Renal pelvis (tissue), 4 donors: ENCODE data around the gene XPO6. TPM values are rescaled to one million over a fixed set of nuclear protein-coding genes. Genes with fewer than 3 reads are reported as not detected.
"Not testable (repeated sequence)": the region's sequence is repeated elsewhere in the genome, so short reads cannot be mapped to it uniquely, and the experiment has no call there.

Experiments
- DNase-seq: peaks from one replicate; pipeline ENCODE4 v3.0.0-alpha.2; 2013
- polyA plus RNA-seq, 3 donors: library from polyadenylated mRNA; unstranded; fragments of 120-200 nt; gene quantifications; one replicate each; pipeline ENCODE4 v1.2.1, GENCODE V29; 2013; ENCODE audit not compliant: insufficient read length in 3 of 3

Gene XPO6
- polyA plus RNA-seq, 3 donors: 79.8 to 103 (median 98.9) TPM

DNA sequence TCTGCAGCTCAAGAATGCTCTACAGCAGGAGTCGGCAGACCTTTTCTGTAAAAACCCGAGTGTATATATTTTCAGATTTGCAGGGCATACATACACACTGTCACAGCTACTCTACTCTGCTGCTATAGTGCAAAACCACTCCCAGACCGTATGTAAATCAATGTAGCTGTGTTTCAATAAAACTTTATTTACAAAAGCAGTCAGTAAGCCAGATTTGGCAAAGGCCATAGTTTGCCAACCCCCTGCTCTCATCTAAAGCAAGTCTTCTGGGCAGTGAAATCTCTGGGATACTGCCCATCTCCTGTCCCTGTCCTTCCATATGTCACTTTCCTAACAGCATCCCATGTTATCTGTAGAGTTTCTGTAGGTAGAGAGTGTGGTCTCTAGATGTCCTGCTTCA, 91.0 kb downstream of the XPO6 start:
- no peak for DNase-seq

DNA sequence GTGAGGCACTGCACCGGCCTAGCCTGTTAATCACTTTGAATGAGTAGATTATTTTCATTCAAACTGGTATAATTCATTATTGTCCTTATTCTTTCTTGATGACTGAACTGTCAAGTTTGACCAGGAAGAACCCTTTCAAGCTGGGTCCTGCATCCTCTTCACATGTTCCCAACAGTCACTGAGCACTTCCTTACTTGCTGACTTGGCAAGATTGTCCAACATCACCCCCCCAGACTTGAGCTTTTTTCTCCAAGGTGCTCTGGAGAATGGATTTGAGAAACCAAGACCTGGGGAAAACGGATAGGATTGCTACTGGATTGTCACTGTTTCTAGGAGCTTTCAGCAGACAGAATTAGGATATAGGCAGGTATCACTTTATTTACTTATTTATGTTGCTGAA, 93.1 kb downstream of the XPO6 start:
- DNase-seq: no peak

DNA sequence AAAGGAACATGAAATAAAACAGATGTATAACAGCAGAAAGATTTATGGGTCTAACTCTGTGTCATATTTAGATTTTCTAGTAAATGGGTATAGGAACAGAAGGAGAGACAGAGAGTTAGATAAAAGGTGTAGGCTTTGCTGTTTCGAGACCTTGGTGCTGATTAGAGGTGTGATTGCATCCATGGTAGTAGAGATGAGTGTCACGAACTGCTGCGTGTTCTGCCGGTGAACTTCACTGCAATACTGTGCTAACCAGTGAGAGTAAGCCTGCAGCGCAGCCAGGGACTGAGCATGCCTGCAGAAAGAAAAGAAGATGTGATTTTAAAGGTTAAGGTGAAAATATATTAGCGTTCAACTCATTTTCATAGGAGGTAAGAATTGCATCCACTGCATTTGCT, 94.6 kb downstream of the XPO6 start:
- no peak for DNase-seq

DNA sequence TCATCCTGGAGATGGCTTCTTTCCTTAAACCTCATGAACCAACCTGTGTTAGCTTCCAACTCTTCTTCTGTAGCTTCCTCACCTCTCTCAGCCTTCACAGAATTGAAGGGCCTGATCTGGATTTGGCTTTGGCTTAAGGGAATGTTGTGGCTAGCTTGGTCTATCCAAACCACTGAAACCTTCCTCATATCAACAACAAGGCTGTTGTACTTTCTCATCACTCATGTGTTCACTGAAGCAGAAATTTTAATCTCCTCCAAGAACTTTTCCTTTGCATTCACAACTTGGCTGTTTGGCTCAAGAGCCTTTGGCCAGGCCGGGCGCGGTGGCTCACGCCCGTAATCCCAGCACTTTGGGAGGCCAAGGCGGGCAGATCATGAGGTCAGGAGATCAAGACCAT, 95.9 kb downstream of the XPO6 start:
- DNase-seq: not testable (repeated sequence)

DNA sequence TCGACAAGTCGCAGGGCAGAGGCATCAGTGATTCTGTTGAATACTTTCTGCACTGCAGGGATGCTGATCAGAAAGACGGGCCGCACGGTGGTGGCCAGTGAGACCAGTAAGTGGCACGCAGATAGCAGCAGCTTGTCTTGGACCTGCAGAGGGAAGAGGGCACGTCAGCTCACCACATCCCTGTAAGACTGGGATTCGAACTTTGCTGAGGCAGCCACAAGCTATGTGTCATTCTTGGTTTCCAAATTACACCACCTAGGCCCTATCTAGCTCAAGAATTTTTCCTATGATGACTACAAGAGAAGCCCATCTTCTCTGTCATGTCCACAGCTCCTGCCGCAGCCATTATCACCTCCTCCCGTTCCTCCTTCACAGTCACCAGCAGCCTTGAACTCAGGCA, 98.9 kb downstream of the XPO6 start:
- no peak for DNase-seq

DNA sequence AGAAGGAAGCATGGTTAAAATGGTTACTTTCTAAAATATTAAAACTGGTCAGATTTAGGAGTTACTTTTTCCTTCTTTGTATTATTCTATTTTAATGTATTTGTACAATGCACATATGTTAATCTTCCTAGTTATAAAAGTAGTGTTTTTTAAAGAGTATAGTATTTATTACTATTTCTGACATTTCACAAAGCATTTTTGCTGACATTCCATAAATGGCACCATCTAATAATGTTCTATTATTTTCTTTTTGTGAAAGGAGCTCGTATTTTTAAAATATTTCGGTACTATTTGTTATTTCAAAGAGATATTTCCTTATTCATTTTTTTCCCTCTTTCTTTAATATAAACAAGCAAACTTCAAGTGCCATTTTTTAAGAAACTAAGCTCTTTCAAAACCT, 100.8 kb downstream of the XPO6 start:
- DNase-seq: no peak

DNA sequence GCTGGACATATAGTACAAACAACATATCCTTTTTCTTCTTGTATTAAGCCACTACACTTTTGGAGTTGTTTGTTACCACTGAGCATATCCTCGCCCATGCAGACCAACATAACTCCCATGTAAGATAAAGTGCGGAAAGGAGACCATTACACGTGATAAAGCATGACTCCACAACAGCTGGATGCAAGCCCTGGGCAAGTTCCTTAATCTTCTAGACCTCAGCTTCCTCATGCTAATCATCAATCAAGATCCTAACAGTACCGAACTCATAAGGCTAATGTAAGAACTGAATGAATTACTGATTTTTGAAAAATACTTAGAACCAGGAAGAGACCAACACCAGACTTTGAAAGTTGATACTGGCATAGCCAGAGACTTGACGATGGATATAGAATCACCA, 101.3 kb downstream of the XPO6 start:
- no peak for DNase-seq

DNA sequence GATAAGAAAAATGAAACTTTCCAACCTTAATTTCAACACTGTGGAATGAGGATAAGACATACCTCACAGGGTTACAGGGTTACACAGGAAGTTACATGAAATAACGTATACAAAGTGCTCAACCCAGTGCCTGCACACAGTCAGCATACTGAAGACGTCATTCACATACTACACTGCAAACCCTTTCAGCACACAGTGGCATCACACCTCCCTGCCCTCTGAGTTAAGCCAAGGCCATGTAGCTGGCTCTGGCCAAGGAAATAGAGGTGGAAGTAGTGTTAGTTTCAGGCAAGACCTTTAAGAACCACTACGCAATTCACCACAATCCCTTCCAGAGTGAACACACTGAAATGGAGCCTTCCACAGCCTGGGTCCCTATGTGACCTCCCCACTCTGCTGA, 101.7 kb downstream of the XPO6 start:
- DNase-seq: no peak

DNA sequence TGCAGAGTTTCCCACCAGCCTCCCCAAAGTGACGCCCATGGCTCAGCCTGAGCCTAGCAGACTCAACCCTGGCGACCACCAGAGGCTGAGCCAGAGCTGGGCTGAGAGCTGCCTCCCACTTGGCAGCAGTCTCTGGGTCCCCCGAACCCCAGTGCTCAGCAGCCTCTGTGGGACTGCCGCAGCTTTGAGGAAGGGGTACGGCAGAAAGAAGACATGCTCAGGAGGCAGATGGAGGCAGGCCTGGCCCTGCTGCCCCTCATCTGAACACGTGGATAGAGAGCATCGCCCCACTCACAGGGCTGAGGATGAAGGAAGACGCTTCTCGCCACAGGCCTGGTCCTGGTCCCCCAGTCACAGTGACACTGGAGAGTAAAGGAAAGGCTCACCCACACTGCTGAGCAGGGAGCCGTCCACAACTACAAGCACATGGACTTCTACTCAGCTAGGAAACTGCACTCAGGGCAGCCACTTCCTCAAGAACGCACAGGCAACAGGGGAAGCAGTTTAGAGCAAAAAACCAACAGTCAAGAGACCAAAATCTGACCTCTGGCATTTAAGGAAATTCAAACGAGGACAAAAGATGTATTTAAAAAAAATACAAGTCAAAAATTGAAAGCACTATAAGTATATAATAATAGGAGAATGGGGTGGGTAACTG, 103.0 kb downstream of the XPO6 start:
- DNase-seq: no peak

DNA sequence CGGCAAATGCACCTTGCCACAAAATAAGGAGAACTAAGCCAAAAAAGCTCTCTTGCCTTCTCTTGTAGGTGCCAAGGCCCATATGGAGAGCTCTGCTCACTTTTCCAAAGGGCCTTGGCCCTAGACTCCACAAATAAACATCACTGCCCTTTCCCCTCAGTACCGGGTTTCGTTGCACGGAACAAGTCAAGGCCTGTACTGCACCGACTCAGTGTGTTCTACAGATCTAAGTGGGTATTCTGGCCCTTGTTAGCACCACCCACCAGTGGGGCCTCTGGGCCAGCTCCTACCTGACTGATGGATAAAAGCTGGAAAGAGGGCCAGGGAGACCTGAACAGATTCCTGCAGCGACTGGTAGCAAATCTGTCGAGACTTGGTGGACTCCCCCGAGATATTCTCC, 104.5 kb downstream of the XPO6 start:
- DNase-seq: no peak

DNA sequence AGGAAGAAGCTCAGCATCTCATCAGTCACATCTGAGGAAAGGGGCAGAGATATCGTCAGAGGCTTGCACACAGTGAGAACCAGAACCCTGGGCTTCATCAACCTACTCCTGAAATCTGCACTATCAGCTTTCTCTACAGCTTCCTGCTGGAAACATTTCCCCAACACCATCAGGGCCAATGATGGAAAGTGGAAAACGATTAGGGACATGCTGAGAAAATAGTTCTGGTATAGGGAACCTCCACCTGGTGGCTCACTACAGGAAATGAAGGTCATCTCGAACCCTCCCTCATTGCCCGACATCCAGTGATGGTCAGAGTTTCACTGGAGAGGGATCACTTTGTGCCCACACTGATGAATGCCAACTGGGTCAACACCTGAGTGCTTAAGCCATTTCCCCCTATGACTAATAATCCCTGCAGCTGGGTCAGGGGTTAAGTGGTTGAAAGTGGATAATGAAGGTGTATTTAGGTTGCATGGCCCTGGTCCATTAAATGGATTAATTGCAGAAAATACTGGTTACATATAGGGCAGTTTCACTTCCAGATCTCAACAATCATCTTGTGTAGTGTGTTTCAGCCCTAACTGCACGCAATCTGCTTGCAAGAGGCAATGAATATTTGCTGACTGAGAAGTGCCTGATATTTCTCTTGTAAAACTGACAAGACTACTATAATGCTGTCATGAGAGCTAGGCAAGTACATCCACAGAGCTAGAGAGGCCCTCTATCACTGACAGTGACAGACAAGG, 105.1 kb downstream of the XPO6 start:
- no peak for DNase-seq

DNA sequence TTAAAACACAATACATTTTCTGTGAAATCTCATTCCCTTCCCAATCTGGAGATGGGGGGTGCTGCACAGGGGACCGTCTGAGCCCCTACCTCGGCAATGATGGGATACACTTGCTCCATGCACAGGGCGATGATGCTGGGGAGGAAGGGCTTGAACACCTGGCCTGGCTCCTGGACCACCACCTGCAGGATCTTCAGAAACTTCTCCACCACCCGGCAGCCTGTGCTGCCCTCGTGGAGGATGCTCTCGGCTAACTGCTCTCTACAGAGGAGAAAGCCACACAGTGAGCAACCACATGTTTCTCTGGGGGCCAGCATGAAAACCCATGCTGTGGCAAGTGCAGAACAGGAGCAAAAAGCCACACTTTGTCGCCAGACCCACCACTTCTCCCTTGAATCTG, 105.8 kb downstream of the XPO6 start:
- DNase-seq: no peak

DNA sequence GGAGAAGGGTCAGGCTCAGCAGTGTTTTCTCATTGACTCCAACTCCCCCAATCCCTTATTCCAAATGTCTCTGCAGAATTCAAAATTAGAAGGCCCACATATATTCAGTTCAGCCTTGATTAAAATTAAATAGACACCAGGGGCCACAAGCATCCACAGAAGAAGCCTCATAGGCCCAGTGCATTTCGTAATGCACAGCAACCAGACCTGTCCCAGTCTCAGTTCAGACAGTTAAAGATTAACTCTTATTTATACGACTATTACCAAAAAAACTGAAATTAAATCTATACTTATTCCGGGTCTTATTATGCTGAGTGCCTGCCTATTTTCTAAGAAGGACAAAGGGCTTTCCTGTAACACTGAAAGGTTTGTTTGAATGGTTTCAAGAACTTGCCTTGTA, 106.5 kb downstream of the XPO6 start:
- no peak for DNase-seq

DNA sequence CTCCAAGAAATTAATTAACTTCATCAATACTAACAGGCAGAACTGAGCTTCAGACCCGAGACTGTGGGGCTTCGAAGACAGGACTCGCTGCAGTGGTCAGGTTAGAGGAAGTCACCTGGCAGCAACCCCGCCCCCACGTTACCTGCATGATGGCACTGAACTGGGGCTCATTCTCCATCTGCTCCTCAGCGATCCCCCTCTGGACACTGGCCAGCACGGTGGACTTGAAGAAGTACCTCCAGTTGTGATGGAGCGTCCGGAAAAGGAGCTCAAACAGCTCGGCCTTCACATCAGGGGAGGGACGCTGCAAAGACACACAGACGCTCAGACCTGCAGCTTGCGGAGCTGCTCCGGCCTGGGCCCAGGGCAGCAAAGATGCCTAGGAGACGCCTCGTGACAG, 107.4 kb downstream of the XPO6 start:
- no peak for DNase-seq

DNA sequence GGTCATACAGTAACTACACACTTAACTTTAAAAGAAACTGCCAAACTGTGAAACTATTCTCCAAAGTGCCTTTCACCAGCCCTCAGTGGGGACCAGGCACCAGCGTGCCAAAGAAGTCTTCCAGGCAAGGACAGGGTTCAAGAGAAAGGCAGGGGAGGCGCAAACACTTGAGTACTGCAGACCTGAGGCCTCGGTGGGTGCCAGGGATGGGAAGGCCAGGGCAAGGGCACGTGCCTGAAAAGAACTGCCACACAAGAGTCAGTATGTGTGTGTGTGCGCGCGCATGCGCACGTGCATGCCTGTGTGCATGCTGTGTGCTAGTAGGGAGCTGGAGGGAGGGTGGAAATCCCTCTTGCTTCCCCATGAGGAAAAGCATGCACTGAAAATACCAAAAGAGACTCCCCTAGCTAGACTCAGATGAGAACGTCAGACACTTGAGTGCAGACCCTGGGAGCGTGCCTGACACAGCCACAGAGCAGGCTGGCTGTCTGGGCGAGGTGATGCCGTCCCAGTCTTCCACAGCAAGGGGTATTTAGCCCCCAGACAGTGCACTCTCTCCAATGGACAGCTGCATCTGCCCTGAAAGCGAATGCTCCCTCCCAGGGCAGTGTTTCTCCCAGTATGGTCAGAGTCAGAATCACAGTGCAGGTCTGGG, 108.1 kb downstream of the XPO6 start:
- no peak for DNase-seq

DNA sequence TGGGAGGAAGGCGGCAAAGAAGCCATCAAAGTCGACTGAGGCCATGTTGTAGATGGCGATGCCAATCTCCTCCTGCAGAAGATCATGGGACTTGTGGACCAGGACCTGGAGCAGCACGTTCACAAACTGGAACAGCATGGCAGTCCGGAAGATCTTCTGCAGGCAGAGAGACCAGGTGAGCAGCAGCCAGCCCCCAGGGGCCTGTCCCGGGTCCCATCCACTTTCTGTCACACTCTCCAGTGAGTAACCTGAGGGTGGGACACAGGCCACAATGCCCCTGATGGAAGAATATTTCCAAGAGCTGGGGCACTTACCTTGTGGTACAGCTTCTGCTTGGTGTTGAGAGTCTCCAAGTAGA, 110.3 kb downstream of the XPO6 start:
- no peak for DNase-seq

DNA sequence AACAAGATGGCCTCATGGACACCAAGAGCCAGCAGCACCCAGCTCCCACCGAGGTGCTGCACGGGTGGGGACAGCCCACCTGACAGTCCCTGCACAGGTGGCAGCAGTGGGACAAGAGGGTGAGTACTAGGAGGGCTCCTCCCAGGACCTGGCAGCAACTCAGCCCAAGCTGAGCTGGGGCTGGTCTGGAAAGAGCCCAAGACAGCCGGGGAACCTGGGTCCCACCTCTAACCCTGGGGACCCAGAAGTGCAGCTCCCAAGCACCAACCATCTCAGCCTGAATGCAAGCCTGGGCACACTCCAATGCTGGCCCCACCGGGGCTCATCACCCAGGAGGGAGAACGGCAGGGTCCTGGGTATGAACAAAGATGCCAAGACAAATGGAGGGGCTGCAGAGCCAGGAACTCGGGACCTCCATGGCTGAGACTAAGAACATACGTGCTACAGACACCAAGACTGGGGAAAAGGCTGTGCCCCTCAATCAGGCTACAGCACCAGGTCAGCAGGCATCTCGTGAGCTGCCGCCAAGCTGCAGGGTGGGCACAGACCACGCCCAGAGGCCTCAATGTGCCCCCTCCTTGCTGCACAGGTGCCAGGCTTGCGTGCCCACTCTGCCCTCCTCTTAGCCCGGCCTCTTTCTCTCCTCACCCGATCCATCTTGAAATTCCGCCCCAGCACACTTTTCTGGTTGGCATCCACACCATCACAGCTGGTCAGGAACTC, 110.8 kb downstream of the XPO6 start:
- DNase-seq: no peak

DNA sequence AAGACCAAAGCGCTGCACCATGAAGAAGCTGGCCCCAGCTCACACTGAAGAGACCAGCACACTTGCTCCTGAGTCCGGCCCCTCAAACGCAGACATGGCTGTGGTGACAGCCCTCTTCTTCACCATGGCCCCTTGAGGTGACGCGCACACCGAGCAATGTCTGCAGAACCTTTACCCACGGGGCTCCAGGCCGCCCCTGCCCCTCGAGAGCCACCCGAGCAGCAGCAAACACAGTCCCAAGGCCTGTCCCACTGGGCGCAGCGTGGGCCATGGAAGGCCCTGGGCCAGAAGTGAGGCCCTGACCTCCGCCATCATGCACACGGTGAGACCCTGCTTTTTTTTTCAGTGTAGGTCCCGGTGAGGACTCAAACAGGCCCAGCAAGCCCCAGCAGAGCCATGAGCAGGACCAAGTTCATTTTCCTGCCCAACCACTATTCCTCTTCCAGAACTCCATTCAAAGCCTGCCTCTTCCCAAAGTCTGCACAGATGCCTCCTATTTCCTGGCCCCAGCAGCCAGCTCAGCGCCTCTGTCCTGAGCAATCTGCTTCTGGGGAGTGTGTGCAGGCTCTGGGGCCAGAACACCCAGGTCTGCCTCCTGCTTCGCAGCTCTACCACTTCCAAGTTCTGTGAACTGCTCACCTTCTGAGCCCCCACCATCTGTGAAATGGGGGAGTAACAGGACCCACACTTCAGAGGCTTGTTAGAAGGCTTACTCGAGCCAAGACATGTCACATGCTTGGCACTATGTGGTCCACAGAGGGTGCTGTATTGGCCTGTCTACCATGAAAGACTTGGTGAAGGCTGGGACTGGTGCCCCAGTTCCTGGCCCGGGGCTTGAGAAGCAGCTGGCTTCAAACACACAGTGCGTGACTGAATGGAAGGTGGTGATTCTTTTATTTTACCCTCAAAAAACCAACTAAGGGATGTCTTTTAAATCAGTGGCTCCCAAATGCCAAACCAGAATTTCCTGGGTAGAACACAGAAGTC, 112.5 kb downstream of the XPO6 start:
- no peak for DNase-seq

DNA sequence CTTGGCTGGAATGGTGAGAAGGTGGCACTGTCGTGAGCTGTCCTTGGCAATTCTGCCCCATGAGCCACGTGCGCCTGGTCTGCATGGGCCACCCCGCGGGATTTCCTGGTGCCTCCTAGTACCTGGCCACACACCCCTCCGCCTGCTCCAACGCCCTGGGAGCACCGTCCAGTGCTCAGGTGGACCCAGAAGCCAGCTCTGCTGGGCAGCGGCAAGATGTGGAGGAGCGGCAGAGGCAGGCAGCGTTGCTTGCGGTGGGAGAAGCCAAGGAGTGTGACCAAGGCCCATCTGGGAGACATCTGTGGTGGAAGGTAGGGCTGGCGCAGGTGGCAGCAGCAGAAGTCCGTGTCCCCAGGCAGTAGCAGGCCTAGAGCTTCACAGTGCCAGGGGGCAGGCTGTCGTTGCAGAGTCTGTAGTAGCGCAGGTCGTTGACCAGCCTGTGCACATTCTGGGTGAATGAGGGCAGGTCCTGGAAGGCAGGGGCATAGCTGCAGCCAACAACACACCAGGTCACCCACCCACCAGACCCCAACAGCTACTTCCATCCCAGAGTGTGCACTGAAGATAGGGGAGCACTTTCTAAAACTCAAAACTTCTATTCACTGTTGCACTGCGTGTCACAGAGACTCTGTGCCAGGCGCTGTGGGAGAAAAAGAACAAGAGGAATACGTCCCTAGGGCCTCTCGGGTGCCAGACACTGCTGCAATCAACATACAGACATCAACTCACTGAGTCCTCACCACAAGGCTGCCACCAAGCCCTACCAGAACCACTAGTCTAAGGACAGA, 113.4 kb downstream of the XPO6 start:
- no peak for DNase-seq
